ENCODE data around the gene YIPF1. TPM values are rescaled to one million over a fixed set of nuclear protein-coding genes. Genes with fewer than 3 reads are reported as not detected.
A peak's percentile ranks its signal among the peaks of the same experiment; 100 is the strongest.
"Not testable (repeated sequence)": the region's sequence is repeated elsewhere in the genome, so short reads cannot be mapped to it uniquely, and the experiment has no call there.

Gene YIPF1
- total and polyA plus RNA-seq, 12 donors = 22.2 to 59.5 (median 38.9) TPM

GRCh38 chr1:53878492-53879105 is 11.0 kb downstream of the YIPF1 start:
- Histone ChIP-seq H3K4me1 (replicated peaks in 1 of 2) (no peaks in the 10 kb centered on the region), H3K36me3 (replicated peaks in 1 of 2) (peaks cover 0 to 48% of the 10 kb centered on the region in 2 donors), H3K9me3 (replicated peaks in 1 of 3) (no peaks in the 10 kb centered on the region), H3K27ac (no peak overlapping the region), H3K4me3 (no peak overlapping the region), H3K27me3 (no peaks in the 10 kb centered on the region)
- WGBS, 4 donors = 47 to 50% (median 49%) methylated on average over 5 of the region's 5 CpGs
- intact Hi-C loops (cut with DNase I) = loop anchor here (5.0 to 10.0 kb wide), 3 partner anchors 79 to 156 kb away; no protein-coding TSS in a partner anchor
- DNase-seq = peak in 1 of 7 donors; percentile 43
- TF ChIP-seq CTCF (IDR thresholded peaks at IDR 0.05) (peak; percentile 36 to 77 (median 68)), POLR2A (IDR thresholded peaks at IDR 0.05) (no peak)

- intact Hi-C loops (cut with DNase I) = loop anchor here (5.0 to 10.0 kb wide), 3 partner anchors 82 to 160 kb away; no protein-coding TSS in a partner anchor
- 88 to 100% (median 93%) methylated on average over 2 of the region's 2 CpGs for WGBS, 4 donors
Measured at GRCh38 chr1:53875150-53875549, 14.4 kb downstream of the YIPF1 start.

DNA sequence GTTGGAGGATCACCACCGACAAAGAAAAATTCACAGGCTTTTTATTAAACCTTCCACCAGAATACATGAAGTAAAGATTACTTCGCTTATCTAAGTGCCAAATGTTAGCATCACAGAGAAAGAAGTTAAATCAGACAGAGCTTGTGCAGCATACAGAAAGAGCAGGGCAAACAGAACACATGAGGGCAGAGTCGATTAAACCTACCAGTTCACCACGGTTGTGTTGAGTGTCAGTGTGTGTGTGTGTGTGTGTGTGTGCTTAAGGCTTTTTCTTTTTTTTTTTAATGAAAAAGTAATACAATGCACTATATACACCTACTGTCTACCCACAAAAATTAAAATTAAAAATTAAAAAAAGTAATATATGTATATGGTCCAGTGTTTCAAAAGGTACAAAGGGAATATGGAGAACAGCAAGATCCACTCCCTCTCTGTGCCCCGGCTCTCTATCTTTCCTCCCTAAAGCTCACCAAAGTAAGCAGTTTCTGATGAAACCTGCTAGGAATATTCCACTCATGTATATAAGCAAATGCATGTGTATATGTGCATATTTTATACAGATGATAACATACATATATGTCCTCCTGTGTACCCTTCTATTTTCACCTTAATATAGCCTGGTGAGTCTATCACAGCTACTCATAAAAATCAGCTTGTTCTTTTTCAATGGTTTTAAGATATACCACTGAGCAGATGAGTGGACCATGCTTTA is 17.7 kb downstream of the YIPF1 start:
- Histone ChIP-seq H3K36me3 (replicated peaks in 1 of 2) (peaks cover 0 to 44% of the 10 kb centered on the region in 2 donors), H3K4me1 (replicated peaks in 1 of 2) (no peaks in the 10 kb centered on the region), H3K27me3 (no peaks in the 10 kb centered on the region), H3K4me3 (no peak overlapping the region), H3K27ac (no peak overlapping the region), H3K9me3 (replicated peaks in 1 of 3) (no peaks in the 10 kb centered on the region)
- TF ChIP-seq CTCF (IDR thresholded peaks at IDR 0.05) (no peak), POLR2A (IDR thresholded peaks at IDR 0.05) (no peak)
- no peak for DNase-seq
- WGBS, 4 donors = 69 to 90% (median 78%) methylated on average over 5 of the region's 5 CpGs
- intact Hi-C loops (cut with DNase I) = loop anchor here in 1 of 2 donors (10.0 kb wide), 1 partner anchor 163 kb away; no protein-coding TSS in a partner anchor

More at GRCh38 chr1:53875150-53875549, 14.4 kb downstream of the YIPF1 start:
- not testable (repeated sequence) for H3K4me3 ChIP-seq; H3K27ac ChIP-seq; H3K4me1 ChIP-seq (replicated peaks in 1 of 2); DNase-seq; H3K9me3 ChIP-seq (replicated peaks in 1 of 3); H3K27me3 ChIP-seq
- peaks cover 0 to 54% of the 10 kb centered on the region in 2 donors for H3K36me3 ChIP-seq (replicated peaks in 1 of 2)

DNA sequence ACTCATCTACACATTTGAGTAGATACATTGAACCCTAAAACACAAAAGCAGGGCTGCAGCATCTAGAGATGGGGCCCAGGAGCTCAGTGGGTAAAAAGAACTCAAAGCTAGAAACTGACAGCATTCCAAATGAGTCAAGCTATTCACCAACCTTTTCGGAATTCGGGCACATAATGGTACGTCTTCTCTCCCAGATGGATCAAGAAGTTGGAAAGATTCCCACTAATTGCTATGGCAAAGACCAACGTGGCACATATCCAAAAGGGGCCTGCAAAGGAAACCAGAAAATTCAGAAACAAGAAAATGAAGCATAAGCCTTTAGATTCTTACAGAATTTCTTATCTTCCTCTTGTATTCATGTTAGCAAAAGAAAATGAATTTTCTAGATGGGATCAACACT is 18.4 kb downstream of the YIPF1 start:
- 61 to 87% (median 78%) methylated on average over 4 of the region's 4 CpGs for WGBS, 4 donors
- Histone ChIP-seq H3K36me3 (replicated peaks in 1 of 2) (peaks cover 0 to 44% of the 10 kb centered on the region in 2 donors), H3K9me3 (replicated peaks in 1 of 3) (no peaks in the 10 kb centered on the region), H3K4me3 (no peak overlapping the region), H3K4me1 (replicated peaks in 1 of 2) (no peaks in the 10 kb centered on the region), H3K27me3 (no peaks in the 10 kb centered on the region), H3K27ac (no peak overlapping the region)
- no peak for DNase-seq
- intact Hi-C loops (cut with DNase I) = loop anchor here in 1 of 2 donors (10.0 kb wide), 1 partner anchor 164 kb away; no protein-coding TSS in a partner anchor
- TF ChIP-seq POLR2A (IDR thresholded peaks at IDR 0.05) (no peak), CTCF (IDR thresholded peaks at IDR 0.05) (no peak)

Measured in adrenal gland (tissue), 12 donors.